SK-N-SH (cell line): ENCODE data around the gene C12orf60. TPM values are rescaled to one million over a fixed set of nuclear protein-coding genes. Genes with fewer than 3 reads are reported as not detected.

Source experiments
- CTCF ChIA-PET: fragments of 300-600, 350-600 bp; formaldehyde crosslinking; extraction: SDS; loops from one replicate; lab custom pipeline; 2021; lab: Yijun Ruan, JAX
- POLR2A ChIA-PET: fragments of 350-600 bp; sonication (Branson Sonifier 250); formaldehyde crosslinking; extraction: SDS; loops from one replicate; lab custom pipeline; 2020; ENCODE audit warnings: antibody characterized with exemption, inconsistent platforms; lab: Yijun Ruan, JAX
- DNase-seq: peaks from one replicate; pipeline ENCODE4 v3.0.0; 2012
- H2AFZ ChIP-seq: fragments of 200-600 bp; sonication (generic); 2 replicates; pipeline ENCODE4 v1.8.1; 2016; ENCODE audit warnings: antibody characterized with exemption, mild to moderate bottlenecking, low read depth
- H3F3A ChIP-seq: fragments of 200-600 bp; sonication (generic); replicated peaks from 2 replicates; pipeline ENCODE3; 2016; ENCODE audit warnings: antibody characterized with exemption, mild to moderate bottlenecking; ENCODE audit not compliant: insufficient read depth
- H3K27ac ChIP-seq, 2 experiments: fragments of 200-500 bp in 1 of 2; fragments of 200-600 bp in 1 of 2; sonication (Bioruptor generic) in 1 of 2; sonication (generic), shearing (Covaris generic) in 1 of 2; 2 replicates each; pipeline versions ENCODE4 v1.5.1 to v1.6.1; 2014 to 2016; ENCODE audit warnings: low read depth in 2 of 2, inconsistent platforms in 1 of 2, low read length in 1 of 2, mild to moderate bottlenecking in 1 of 2, mixed read lengths in 1 of 2
- H3K27me3 ChIP-seq: fragments of 200-600 bp; sonication (generic), shearing (Covaris generic); 2 replicates; pipeline ENCODE4 v1.6.1; 2016; ENCODE audit warnings: mixed run types; ENCODE audit not compliant: insufficient read depth
- H3K36me3 ChIP-seq, 2 experiments: fragments of 200-500 bp in 1 of 2; fragments of 200-600 bp in 1 of 2; sonication (Bioruptor generic) in 1 of 2; sonication (generic) in 1 of 2; replicated peaks in 1 of 2; 2 replicates each; pipeline versions ENCODE3 to v1.5.1; 2014 to 2016; ENCODE audit warnings: low read length in 1 of 2, mild to moderate bottlenecking in 1 of 2; ENCODE audit not compliant: insufficient read depth in 2 of 2, control insufficient read depth in 1 of 2
- H3K4me1 ChIP-seq, 2 experiments: fragments of 200-500 bp in 1 of 2; fragments of 200-600 bp in 1 of 2; sonication (Bioruptor generic) in 1 of 2; sonication (generic), shearing (Covaris generic) in 1 of 2; 2 replicates each; pipeline versions ENCODE4 v1.5.1 to v1.6.1; 2014 to 2016; ENCODE audit warnings: low read depth in 1 of 2, low read length in 1 of 2, mixed run types in 1 of 2; ENCODE audit not compliant: insufficient read depth in 2 of 2, control insufficient read depth in 1 of 2
- H3K4me2 ChIP-seq: fragments of 200-600 bp; sonication (generic), shearing (Covaris generic); 2 replicates; pipeline ENCODE4 v1.6.1; 2017; ENCODE audit warnings: mixed run types
- H3K4me3 ChIP-seq, 2 experiments: fragments of 200-500 bp in 1 of 2; fragments of 200-600 bp in 1 of 2; sonication (Bioruptor generic) in 1 of 2; sonication (generic), shearing (Covaris generic) in 1 of 2; 2 replicates each; pipeline versions ENCODE4 v1.5.1 to v1.8.1; 2014 to 2016; ENCODE audit warnings: low read depth in 2 of 2, inconsistent platforms in 1 of 2, low read length in 1 of 2, mild to moderate bottlenecking in 1 of 2, mixed read lengths in 1 of 2, moderate library complexity in 1 of 2
- H3K79me2 ChIP-seq: fragments of 200-600 bp; sonication (generic); 2 replicates; pipeline ENCODE4 v1.8.1; 2017; ENCODE audit warnings: mild to moderate bottlenecking; ENCODE audit not compliant: insufficient read depth
- H3K9ac ChIP-seq: fragments of 200-600 bp; sonication (generic); 2 replicates; pipeline ENCODE4 v1.6.1; 2017; ENCODE audit warnings: mixed run types
- H3K9me2 ChIP-seq: fragments of 200-600 bp; sonication (generic); 2 replicates; pipeline ENCODE4 v1.6.1; 2017; ENCODE audit warnings: mixed run types
- H3K9me3 ChIP-seq: fragments of 200-600 bp; sonication (generic); 2 replicates; pipeline ENCODE4 v1.6.1; 2017; ENCODE audit warnings: mixed run types, mild to moderate bottlenecking, moderate library complexity
- H4K20me1 ChIP-seq: fragments of 200-600 bp; sonication (generic); 2 replicates; pipeline ENCODE4 v1.6.1; 2017; ENCODE audit warnings: mild to moderate bottlenecking, mixed run types; ENCODE audit not compliant: insufficient read depth
- CHD2 ChIP-seq: fragments of 150-350 bp; IDR thresholded peaks from 2 replicates; pipeline ENCODE4 v1.6.1; 2018; ENCODE audit warnings: low read length; ENCODE audit not compliant: partially characterized antibody
- ELF1 ChIP-seq: IDR thresholded peaks from 2 replicates; pipeline ENCODE4 v1.4.0; 2012
- EP300 ChIP-seq, 2 experiments: IDR thresholded peaks; 2 replicates each; pipeline versions ENCODE4 v1.4.0 to v1.6.1; 2012; ENCODE audit warnings: borderline replicate concordance in 1 of 2, low read depth in 1 of 2, low read length in 1 of 2
- EZH2phosphoT487 ChIP-seq: fragments of 200-600 bp; sonication (generic); IDR thresholded peaks from 2 replicates; pipeline ENCODE4 v1.6.1; 2017; ENCODE audit warnings: low read depth, mixed run types, mild to moderate bottlenecking, antibody characterized with exemption, moderate library complexity, borderline replicate concordance
- FOXJ3 ChIP-seq: sonication (generic); formaldehyde crosslinking; IDR thresholded peaks from 2 replicates; pipeline ENCODE4 v1.5.1; 2020; ENCODE audit warnings: mild to moderate bottlenecking, missing genetic modification reagents
- IRF3 ChIP-seq: fragments of 150-350 bp; IDR thresholded peaks from 2 replicates; pipeline ENCODE4 v1.6.1; 2016; ENCODE audit warnings: mild to moderate bottlenecking, low read depth, low read length
- MEF2A ChIP-seq: IDR thresholded peaks from 2 replicates; pipeline ENCODE4 v1.4.0; 2012; ENCODE audit warnings: low read depth, borderline replicate concordance
- MXI1 ChIP-seq: IDR thresholded peaks from 2 replicates; pipeline ENCODE4 v1.6.1; 2012; ENCODE audit warnings: mild to moderate bottlenecking, low read depth, low read length, improper control_type of control experiment
- NFIC ChIP-seq: IDR thresholded peaks from 2 replicates; pipeline ENCODE4 v1.4.0; 2012; ENCODE audit warnings: borderline replicate concordance
- RCOR1 ChIP-seq: fragments of 150-350 bp; IDR thresholded peaks from 2 replicates; pipeline ENCODE4 v1.6.1; 2017; ENCODE audit warnings: antibody characterized with exemption, low read length
- SIN3A ChIP-seq: IDR thresholded peaks from 2 replicates; pipeline ENCODE4 v1.6.1; 2012; ENCODE audit warnings: low read depth, mild to moderate bottlenecking, low read length, moderate library complexity, borderline replicate concordance
- TCF12 ChIP-seq: IDR thresholded peaks from 2 replicates; pipeline ENCODE4 v1.4.0; 2012
- ZBTB33 ChIP-seq: IDR thresholded peaks from 2 replicates; pipeline ENCODE4 v1.4.0; 2012; ENCODE audit warnings: low read depth, borderline replicate concordance
- WGBS: methylation state at CpG from one replicate; pipeline ENCODE4 v1.1.6; 2017; ENCODE audit warnings: low lambda C conversion rate; 5-methylcytosine and 5-hydroxymethylcytosine counted together
- polyA plus RNA-seq, 3 experiments: library from polyadenylated mRNA; depleted of rRNA; stranded (reverse); fragments of >200 nt; gene quantifications; 2 replicates each; pipeline ENCODE4 v1.2.3, GENCODE V29; 2012
- TF ChIP-seq, protein P1 (sequence below): fragments of 200-600 bp; sonication (generic); IDR thresholded peaks from 2 replicates; pipeline ENCODE4 v1.6.1; 2017; ENCODE audit warnings: antibody characterized with exemption, mild to moderate bottlenecking, moderate library complexity
- TF ChIP-seq, protein P2 (sequence below): fragments of 150-350 bp; IDR thresholded peaks from 2 replicates; pipeline ENCODE4 v1.6.1; 2017; ENCODE audit warnings: antibody characterized with exemption, low read length, low read depth, borderline replicate concordance

C12orf60 gene
- polyA plus RNA-seq, 1 of the 3 experiments (the other 2 are of a cell fraction) = 0.87 TPM

DNA sequence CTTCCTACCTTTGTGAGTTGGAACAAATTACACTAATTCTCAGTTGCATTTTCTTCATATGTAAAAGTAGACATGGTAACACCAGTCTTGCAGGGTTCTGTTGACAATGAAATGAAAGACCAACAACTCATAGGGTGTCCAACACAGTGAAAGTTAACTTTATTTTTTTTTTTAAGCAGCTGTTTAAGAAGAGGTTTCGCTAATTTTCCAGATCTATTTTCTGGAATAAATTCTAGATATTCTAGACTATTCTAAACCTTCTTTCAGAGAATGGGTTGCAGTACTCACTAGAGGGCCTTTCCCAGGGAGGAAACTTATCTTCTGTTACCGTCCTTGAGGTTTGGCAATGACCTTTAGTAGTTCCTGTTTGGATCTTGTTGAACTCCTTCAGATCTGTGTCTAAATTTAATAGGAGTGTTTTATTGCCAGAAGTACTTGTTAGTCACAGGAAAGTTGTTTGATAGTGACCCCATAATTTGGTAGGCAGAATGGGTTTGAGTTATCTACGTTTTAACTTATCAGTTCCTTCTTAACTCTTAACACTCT lies 42.6 kb downstream of the C12orf60 start (continued):
- TF ChIP-seq, protein P1, sequence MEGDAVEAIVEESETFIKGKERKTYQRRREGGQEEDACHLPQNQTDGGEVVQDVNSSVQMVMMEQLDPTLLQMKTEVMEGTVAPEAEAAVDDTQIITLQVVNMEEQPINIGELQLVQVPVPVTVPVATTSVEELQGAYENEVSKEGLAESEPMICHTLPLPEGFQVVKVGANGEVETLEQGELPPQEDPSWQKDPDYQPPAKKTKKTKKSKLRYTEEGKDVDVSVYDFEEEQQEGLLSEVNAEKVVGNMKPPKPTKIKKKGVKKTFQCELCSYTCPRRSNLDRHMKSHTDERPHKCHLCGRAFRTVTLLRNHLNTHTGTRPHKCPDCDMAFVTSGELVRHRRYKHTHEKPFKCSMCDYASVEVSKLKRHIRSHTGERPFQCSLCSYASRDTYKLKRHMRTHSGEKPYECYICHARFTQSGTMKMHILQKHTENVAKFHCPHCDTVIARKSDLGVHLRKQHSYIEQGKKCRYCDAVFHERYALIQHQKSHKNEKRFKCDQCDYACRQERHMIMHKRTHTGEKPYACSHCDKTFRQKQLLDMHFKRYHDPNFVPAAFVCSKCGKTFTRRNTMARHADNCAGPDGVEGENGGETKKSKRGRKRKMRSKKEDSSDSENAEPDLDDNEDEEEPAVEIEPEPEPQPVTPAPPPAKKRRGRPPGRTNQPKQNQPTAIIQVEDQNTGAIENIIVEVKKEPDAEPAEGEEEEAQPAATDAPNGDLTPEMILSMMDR = no peak
- no peak for TF ChIP-seq CHD2
- no peak for TF ChIP-seq MEF2A
- no peak for TF ChIP-seq SIN3A

DNA sequence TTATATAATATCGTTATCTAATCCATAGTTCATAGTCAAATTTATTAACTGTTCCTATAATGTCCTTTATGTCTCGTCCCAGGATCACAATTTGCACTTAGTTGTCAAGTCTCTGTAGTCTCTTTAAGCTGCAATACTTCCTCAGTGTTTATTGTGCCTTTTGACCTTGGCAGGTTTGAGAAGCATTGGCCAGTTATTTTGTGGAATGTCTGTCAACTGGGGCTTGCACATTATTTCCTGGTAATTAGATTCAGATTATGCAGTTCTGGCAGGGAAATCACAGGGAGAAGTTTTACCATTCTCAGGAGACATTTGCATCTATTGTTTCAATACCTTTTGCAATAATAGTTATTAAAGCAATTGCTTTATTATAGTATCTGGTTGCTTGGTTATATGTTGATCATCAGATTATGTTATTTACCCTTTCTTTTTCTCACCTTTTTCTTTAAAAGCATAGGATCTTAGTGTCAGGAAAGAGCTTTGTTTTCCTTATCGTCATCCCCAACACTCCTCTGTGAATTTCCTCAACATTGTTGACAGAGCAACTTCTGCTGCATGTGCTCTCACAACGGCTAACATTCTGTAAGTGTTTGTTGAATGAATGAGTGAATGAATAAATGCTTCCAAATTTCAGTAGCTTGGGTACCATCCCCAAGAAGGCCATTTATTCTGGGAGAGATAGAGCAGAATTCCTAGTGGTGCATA lies 43.6 kb downstream of the C12orf60 start:
- Histone ChIP-seq H2AFZ (no peak overlapping the region), H3K4me1 (peaks cover 11 to 14% of the 10 kb centered on the region in 2 experiments; a peak in 3 of 4 replicates), H3K9ac (no peak overlapping the region), H3F3A (peaks cover 3% of the 10 kb centered on the region), H4K20me1 (no peaks in the 10 kb centered on the region), H3K4me3 (no peak overlapping the region), H3K27me3 (no peaks in the 10 kb centered on the region), H3K79me2 (no peaks in the 10 kb centered on the region), H3K9me2 (no peaks in the 10 kb centered on the region), H3K36me3 (no peaks in the 10 kb centered on the region), H3K27ac (no peak overlapping the region), H3K4me2 (no peak overlapping the region), H3K9me3 (no peaks in the 10 kb centered on the region)
- no peak for DNase-seq
- no peak for TF ChIP-seq FOXJ3
- no peak for TF ChIP-seq MXI1
- no peak for TF ChIP-seq RCOR1
- TF ChIP-seq ELF1 = no peak
- no peak for TF ChIP-seq IRF3
- ChIA-PET POLR2A (no interaction called here), CTCF (interaction anchor here (0.8 to 6.5 kb wide), 8 partner anchors 8 to 374 kb away, joined by 3 to 43 read pairs (median 4); partner anchors contain the start of gene RERG)
- 89% methylated on average over 4 of the region's 4 CpGs for WGBS

DNA sequence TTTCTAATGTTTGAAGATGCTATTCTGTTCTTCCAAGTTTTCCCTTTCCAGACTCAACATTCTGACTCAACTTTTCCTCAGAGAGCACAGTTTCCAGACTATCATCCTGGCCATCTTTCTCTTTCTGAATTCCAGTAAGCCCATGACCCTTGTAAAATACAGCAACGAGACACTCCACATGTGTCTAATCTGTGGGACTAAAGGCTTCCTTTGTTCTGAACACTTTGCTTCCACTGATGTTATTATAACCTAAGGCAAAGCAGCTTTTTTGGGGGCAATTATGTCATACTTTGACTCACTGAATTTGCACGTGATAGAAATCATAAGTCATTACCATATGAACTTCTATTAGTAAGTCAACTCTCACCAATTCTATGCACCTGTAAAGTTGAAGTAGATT lies 46.2 kb downstream of the C12orf60 start:
- CTCF ChIA-PET = interaction anchor here (1.1 to 6.5 kb wide), 2 partner anchors 25 to 146 kb away, joined by 3 to 43 read pairs; no protein-coding TSS in a partner anchor
- Histone ChIP-seq H3K9me2 (no peaks in the 10 kb centered on the region), H3F3A (peaks cover 3% of the 10 kb centered on the region), H3K9me3 (no peaks in the 10 kb centered on the region), H3K9ac (peak overlapping the region; percentile 4; the same call in 1 of the 2 replicates), H3K4me1 (peaks cover 5 to 7% of the 10 kb centered on the region in 2 experiments; a peak in 2 of 4 replicates), H3K27ac (peak overlapping the region in 1 of 2 experiments; percentile 68; a peak in 2 of 4 replicates), H3K79me2 (no peaks in the 10 kb centered on the region), H3K4me3 (no peak overlapping the region), H2AFZ (no peak overlapping the region), H3K27me3 (no peaks in the 10 kb centered on the region), H3K36me3 (no peaks in the 10 kb centered on the region), H4K20me1 (no peaks in the 10 kb centered on the region), H3K4me2 (peak overlapping the region; percentile 26; the same call in 1 of the 2 replicates)
- POLR2A ChIA-PET = interaction anchor here (1.5 kb wide), 1 partner anchor 146 kb away, joined by 4 read pairs; no protein-coding TSS in a partner anchor
- WGBS = 19% methylated on average over 2 of the region's 2 CpGs
- no peak for DNase-seq
- peak; percentile 68 for TF ChIP-seq TCF12
- 0 out of 2 replicates have a peak, but pooled peaks have one; percentile 25 for TF ChIP-seq MEF2A
- TF ChIP-seq ZBTB33 = no peak
- TF ChIP-seq FOXJ3 = no peak
- TF ChIP-seq IRF3 = no peak
- TF ChIP-seq, protein P2, sequence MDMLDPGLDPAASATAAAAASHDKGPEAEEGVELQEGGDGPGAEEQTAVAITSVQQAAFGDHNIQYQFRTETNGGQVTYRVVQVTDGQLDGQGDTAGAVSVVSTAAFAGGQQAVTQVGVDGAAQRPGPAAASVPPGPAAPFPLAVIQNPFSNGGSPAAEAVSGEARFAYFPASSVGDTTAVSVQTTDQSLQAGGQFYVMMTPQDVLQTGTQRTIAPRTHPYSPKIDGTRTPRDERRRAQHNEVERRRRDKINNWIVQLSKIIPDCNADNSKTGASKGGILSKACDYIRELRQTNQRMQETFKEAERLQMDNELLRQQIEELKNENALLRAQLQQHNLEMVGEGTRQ = no peak
- no peak for TF ChIP-seq EZH2phosphoT487
- TF ChIP-seq EP300 (IDR thresholded peaks at IDR 0.05; ENCODE audit: borderline replicate concordance in 1 of 2, low read depth in 1 of 2, low read length in 1 of 2) = peak in 1 of 2 experiments; percentile 57; a peak in 1 of 4 replicates
- TF ChIP-seq NFIC = peak; percentile 43; the same call in 1 of the 2 replicates
